Activated CD8-positive, alpha-beta memory T cell treated with anti-CD3 and anti-CD28 coated beads, Interleukin-2, amount 50 U/mL, for 4 hours (primary cell): Measurements from ENCODE around the gene KNDC1.
"Not testable (repeated sequence)": the region's sequence is repeated elsewhere in the genome, so short reads cannot be mapped to it uniquely, and the experiment has no call there.

Experiments used
- DNase-seq: peaks from one replicate; pipeline ENCODE4 v3.0.0-alpha.2; 2020

KNDC1 gene

DNA sequence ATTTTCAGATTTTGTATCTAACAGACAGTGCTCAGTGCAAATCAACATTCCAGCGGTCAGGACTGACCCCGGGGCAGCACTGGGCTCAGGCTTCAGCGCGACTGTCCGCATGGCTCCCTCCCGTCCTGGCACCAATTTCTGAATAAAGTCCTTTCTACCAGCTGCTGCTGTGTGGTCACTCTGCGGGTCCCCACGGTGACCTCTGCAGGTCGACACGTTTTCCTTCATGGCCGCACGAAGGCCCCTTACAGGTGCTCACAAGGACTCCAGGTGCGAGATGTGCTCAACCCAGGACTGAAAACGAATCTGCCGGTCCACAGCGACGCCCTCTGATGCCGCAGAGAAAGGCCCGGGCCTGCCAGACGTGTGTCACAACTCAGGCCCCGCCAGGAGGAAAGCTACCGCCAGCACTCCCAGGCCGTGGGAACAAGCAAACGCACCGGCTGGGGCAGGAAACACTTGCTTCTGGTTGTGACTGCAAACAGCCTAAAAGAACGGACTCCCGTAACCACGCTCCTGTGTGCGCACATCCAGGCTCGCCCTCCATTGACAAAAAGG lies 66.3 kb downstream of the KNDC1 start:
- DNase-seq: no peak

DNA sequence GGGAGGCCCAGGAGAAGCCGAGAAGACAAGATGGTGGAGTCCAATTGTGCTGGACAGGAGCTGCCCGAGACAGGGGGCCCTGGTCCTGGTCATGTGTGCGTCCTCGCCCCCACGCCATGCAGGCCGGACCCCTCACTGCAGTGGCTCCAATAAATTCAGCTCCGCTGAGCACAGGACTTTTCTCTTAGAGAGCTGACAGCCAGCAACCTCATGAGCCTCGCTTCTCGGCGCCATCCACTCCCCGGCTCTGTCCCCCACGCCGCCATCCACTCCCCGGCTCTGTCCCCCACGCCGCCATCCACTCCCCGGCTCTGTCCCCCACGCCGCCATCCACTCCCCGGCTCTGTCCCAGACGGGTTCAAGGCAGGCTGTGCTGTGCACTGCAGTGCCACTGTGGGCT lies 67.2 kb downstream of the KNDC1 start:
- no peak for DNase-seq

DNA sequence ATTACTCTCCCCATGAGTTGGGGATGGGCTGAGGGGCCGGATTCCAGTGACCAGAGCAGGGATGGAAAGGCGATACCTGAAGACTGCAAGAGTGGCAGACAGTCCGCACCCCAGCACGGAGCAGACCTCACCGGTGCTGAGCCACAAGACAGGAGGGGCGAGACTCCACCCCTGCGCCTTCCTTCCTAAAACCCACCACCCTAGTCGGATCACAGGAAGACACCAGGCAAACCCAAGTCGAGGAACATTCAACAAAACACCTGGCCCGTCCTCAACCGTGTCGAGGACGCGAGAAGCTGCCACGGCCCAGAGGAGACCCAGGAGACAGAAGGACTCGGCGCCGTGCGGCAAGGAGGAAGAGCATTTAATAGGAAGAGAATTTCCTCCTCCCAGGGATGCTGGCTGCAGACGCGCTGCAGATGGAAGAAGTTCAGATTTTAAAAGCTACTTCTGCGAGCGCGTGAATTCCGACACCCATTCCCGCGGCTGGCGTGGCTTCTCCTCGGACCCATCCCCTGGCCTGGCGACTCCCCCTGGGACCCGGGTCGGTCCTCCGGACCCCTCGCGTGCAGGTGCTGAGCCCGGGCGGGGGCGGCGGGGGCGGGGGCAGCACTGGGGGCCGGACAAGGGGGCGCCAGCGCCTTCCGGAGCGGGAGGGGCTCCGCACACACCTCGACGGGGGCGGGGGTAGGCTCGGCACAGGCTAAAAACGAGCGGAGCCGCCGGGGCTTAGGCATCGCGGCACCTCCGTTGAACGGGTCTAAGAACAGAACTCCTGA lies 69.4 kb downstream of the KNDC1 start:
- no peak for DNase-seq

DNA sequence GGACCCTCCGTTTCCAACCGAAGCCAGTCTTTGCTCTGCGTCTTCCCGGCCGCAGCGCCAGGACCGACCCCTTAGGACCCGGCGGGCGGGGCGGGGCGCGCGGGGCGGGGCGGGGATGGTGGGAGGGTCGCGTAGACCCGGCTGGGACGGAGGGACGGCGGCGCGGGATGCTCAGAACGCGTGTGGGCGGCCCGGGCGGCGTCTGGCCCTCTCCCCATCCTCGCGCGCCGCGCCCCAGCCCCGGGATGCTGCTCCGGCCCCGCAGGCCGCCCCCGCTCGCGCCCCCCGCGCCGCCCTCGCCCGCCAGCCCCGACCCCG lies 70.0 kb downstream of the KNDC1 start, which contains the start of gene UTF1:
Gene UTF1, plus strand, starts transcription at position 174 of the 318 bp plus-strand sequence. Its CDS starts 72 bp downstream, at position 246.
- no peak for DNase-seq

DNA sequence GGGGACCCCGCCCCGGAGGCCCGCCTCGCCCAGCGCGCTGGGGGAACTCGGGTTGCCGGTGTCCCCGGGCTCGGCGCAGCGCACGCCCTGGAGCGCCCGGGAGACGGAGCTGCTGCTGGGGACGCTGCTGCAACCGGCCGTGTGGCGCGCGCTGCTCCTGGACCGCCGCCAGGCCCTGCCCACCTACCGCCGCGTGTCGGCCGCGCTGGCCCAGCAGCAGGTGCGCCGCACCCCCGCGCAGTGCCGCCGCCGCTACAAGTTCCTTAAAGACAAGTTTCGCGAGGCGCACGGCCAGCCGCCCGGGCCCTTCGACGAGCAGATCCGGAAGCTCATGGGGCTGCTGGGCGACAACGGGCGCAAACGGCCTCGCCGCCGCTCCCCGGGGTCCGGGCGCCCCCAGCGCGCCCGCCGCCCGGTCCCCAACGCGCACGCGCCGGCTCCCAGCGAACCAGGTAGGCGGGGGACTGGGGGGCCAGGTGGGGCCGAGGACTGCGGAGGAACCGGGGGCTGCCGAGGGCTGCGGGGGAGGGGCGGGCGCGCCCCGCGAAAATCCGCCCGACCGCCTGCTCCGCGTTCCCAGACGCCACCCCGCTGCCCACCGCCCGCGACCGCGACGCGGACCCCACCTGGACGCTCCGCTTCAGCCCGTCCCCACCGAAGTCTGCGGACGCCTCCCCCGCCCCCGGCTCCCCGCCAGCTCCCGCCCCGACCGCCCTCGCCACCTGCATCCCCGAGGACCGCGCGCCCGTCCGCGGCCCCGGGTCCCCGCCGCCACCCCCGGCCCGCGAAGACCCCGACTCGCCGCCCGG lies 70.6 kb downstream of the KNDC1 start:
- no peak for DNase-seq

DNA sequence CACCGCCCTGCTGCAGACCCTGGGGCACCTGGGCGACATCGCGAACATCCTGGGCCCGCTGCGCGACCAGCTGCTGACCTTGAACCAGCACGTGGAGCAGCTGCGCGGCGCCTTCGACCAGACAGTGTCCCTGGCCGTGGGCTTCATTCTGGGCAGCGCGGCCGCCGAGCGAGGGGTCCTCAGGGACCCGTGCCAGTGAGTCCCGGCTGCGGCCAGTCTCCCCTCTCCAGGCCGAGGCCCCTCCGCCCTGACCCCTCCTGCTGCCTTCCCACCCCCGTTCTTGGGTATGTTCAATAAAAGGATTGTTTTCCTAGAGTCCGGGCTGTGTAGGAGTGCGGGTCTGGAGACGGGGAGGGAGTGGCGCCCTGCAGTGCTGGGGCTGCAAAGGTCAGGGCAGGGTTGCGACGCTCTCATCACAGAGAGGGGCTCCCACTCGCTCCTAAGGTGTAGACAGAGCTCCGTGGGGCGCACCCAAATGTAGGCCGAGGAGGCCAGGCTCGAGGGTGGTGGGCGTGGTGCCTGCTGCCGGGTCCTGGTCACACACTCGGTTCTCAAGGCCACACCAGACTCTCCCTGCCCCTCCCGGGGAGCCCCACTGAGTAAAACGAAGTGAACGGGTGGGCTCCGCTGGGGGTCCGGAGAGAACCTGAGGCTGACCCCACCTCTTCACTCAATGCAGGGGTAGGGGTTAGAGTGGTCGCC lies 71.4 kb downstream of the KNDC1 start:
- no peak for DNase-seq

DNA sequence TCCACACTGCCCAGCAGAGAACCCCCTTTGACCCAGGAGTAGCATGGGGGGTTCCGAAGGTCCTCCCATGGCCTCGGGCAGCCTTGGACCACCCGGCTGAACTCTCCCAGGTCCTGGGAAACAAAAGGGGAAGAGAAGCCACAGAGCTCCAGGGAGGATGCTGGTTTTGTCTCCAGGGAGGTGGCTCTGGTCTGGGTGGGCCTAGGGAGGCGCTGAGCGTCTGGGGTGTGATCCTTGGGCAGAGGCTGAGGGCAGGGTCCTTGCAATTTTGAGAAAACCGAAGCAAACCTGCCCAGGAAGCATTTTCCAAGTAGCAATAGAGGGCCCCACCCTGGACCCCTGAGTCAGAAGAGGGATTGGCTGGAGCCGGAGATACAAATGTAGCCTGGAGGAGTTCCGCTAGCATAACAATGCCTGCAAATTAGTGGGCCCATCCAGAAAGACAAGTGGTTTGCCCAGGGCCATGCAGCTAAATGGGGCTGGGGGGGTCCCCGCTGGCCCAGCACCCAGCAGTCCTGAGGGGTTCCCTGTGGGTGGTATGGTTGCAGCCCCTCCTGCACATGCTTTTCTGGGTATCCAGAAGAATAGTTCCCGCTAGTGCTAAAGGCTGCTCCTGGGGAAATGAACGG lies 72.0 kb downstream of the KNDC1 start:
- no peak for DNase-seq

DNA sequence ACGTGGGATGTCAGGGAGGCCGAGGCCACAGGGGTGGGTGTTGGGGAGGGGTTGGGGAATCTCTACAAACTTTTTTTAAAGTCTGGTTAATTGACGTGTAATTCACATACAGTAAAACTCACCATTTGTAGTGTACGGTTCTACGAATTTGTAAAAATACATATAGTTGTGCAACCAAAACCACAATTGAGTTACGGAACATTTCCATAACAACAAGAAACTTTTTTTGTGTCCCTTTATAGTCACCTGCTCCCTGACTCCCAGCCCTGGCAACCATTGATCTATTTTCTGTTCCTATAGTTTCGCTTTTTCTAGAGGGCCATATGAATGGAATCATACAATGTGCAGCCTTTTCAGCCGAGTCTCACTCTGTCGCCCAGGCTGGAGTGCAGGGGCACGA lies 74.8 kb downstream of the KNDC1 start:
- not testable (repeated sequence) for DNase-seq

DNA sequence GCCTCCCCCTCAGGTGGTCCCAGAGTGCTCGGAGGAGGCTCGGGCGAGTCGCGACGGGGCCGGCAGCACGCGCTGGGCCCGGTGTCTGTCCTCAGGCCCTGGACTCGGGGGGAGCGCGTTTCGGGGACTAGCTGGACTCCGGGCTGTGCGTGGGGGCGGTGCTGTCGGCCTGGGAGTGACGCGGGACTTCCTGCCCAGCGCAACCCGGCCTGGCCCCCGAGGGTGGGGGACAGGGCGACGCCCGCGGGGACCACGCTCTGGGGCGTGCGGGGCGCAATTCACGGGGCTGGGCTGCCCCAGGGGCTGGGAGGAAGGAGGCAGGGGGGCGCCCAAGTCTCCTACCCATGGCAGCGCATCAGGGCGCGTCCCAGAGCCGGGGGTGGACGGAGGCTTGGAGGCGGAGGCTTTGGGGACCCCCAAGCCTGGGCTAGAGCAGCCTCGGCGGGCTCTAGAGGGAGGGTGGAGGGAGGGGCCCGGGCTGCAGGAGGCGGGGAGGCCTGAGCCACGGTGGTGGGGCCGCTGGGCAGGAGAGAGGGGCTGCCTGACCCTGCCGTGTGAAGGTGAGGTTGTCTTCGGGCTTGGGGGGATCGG lies 75.3 kb downstream of the KNDC1 start:
- no peak for DNase-seq

DNA sequence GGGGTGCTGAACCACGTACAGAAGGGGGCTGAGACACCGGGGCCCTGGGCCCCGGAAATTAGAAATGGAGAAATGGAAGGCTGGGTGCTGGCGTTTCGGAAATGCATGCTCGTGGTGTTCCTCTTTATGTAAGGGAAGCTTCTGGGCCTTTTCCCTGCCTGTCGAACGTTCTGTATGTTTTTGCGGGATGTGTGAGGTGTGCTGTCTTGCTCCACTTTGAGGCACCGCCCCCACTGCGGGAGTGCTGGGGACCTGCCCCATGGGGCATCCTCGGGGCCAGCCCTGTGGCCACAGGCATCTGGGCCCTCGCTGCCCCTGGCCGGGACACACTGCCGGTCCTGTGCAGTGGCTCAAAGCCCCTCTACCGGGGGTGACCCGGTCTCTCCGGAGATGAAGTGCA lies 75.9 kb downstream of the KNDC1 start:
- DNase-seq: no peak

DNA sequence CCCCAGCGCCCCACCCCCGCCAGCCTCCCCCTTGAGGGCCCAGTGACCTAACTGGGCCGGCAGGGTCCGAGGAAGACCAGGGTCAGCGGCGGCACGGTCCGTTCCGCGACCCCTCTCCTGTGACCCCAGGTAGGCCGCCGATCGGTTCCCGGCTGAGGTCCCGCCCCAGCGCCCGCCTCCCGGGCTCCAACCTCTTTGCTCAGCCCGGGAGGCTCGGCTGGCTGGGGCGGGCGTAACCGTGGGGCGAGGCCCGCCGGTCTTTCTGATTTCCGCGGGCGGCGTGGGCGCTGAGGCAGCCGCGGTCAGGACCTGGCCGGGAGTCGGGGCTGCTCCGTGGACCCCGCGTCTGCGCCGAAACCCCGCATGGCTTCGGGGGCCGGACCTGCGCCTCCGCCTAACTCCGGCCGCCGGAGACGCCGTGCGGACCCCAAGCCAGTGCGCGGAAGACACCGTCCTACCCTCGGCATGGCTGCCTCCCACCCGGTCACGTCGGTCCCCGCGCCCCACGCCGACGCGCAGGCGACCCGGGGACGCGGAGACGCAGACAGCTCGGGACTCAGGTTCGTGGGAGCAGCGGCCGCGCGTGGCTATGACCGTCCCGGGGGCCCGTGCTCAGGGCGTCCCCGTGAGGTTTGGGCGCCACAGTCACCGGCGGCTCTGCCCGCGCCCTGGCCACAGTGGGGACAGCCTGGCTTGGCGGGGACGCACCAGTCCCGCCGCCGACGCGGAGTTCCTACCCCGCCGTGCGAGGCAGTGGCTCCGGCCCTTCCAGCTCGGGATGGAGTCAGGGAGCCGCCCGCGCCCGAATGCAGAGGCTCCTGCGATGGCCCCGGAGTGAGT lies 76.6 kb downstream of the KNDC1 start:
- no peak for DNase-seq

DNA sequence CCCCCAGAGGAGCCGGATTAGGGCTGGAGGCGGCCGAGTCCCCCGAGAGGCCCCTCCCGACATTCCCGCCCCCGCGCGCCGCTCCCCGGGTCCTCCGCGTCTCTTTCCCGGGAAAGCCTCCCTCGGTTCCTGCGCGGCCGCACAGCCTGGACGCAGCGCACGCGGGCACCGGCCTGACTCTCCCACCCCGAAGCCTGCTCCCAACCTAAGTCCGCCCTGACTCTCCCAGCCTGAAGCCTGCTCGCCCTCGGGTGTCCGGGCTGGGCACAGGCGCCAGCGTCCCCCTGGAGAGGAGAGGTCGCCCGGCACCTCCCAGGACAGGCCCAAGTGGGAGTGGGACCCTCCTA lies 77.2 kb downstream of the KNDC1 start:
- DNase-seq: no peak

DNA sequence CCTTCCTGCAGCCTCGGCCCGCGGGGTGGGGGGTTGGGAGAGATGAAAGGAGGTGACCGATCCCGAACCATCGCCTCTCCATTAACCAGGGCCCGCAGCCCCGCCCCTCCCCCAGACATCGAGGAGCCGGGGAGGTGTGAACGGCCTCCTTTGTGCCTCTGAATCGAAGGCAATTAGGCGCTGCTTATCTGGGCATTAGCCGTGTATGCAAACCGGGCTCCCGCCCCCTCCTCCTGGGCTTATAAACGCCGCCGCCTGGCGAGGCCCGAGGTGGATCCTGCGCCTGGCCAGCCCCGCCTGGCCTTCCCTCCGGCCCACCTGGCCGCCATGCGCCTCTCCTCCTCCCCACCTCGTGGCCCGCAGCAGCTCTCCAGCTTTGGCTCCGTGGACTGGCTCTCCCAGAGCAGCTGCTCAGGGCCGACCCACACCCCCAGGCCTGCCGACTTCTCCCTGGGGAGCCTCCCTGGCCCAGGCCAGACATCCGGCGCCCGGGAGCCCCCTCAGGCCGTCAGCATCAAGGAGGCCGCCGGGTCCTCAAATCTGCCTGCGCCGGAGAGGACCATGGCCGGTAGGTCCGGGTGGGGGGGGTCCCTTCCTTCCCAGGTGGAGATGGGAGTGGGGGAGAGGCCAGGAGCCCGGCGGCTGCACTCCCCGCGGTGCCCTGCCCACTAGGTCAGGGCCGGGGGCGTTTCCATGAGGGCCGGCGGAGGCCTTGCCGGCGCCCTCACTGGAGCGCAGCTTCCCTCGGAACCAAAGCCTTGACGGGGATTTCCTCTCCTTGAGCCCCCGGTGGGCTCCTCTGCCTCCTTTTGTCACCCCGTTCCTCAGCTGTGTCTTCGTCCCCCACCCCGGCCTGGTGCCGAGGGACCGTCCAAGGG lies 77.8 kb downstream of the KNDC1 start, which contains the start of gene VENTX:
Gene VENTX, plus strand, starts transcription at position 268 of the 878 bp plus-strand sequence. Its CDS starts 60 bp downstream, at position 328.
- no peak for DNase-seq

DNA sequence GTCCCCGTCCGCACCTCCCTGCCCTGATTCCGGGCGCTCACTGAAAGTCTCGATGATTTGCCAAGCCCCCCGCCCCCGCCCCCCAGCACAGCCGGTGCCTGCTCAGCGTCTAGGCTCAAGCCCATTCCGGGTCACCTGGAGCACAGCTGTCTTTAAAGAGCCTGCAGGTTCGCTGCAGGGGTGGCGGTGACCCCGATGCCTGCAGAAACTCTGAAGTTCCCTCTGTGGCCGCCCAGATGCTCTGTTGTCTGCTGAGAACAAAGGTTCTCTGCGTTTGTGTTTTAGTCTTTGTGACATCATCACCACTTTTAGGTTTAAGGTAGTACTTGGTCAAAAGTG lies 78.4 kb downstream of the KNDC1 start:
- no peak for DNase-seq

DNA sequence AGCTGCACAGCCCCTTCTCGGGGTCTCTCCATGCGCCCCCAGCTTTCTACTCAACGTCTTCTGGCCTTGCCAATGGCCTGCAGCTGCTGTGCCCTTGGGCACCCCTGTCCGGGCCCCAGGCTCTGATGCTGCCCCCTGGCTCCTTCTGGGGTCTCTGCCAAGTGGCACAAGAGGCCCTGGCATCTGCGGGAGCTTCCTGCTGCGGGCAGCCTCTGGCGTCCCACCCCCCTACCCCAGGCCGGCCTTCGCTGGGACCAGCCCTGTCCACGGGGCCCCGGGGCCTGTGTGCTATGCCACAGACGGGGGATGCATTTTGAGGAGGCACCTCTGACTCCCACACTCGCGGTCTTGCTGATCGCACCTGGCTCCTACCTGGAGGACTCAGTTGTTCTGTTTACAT lies 80.0 kb downstream of the KNDC1 start:
- no peak for DNase-seq

DNA sequence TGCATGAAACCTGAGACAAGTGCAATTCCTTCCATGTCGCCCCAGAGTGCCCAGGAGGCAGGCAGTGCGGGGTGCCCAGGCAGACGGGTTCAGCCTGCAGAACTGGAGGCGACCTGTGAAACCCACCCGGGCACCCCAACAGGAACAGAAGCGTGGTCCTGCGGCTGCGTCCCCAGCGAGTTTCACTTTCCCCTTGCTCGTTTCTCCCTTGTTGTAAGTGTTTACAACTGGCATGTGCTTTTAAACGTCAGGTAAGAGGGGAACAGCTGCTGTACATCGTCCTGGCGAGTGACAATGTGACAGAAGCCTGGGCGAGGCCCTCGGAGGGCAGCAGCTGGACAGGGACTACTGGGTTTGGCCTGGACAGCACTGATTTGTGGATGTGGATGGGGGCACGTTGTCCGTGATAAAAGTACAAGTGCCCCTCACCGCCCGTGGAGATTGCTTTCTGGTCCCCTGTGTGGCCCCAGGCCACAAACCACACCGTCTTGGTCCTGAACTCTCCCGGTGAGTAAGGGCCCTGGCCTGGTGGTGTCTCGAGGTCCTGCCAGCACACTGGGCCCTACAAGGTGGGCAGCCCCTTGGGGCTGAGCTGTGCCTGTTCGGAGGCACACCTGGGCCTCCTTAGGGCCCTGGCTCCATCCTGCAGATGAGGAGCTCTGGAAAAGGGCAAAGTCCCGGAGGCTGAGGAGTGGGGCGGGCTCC lies 81.6 kb downstream of the KNDC1 start:
- DNase-seq: no peak

DNA sequence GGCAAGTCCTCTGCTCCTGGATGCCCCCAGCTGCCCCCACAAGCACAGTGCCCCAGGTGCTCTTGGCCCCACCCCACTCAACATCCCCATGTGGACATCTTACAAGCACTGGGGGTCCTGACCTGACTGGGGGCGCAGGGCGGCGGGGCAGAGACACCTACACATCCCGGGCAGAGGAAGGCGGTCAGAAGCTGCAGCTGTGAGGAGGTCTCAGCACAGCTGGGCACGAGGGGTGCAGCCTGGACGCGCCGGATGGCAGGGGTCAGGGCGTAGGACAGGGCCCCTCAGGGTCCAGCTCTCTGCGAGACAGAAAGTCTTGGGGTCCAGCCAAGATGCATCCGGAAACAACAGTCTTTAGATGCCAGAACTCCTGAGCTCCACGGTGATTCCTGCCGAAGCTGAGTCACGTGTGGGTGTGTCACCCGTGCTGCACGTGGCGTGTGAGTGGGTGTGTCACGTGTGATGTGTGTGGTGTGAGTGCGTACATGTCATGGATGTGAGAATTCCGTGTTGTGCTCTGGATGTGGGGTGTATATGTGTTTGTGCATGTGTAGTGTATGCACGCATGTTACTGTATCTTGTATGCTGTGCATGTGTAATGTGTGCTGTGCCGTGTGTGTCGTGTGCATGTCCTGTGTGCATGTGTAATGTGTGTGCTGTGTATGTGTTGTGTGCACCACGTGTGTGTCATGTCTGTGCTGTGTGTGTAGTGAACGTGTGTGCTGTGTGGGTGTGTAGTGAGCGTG lies 82.8 kb downstream of the KNDC1 start:
- no peak for DNase-seq

DNA sequence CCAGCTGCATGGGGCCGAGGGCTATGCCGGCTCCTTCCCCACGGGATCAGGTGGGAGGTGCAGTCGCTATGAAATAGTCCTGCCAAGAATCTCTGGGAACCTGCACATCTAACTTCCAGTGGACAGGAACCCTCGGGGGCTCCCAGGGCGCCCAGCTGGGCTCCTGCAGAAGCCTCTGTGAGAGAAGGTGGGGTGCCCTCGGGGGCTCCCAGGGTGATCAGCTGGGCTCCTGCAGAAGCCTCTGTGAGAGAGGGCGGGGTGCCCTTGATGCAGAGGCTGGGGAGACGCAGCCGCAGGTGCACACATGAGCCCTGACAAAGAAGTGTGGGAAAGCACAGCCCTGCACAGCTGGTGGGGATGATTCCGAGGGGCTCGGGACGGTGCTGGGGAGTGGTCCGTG lies 83.6 kb downstream of the KNDC1 start:
- no peak for DNase-seq
